Middle frontal gyrus (tissue), 1 donor: ENCODE data around the gene EHF.

Experiments
- DNase-seq: peaks from one replicate; pipeline ENCODE4 v3.0.0-alpha.2; 2015; ENCODE audit warnings: low spot score; ENCODE audit errors: extremely low spot score

Gene EHF

DNA sequence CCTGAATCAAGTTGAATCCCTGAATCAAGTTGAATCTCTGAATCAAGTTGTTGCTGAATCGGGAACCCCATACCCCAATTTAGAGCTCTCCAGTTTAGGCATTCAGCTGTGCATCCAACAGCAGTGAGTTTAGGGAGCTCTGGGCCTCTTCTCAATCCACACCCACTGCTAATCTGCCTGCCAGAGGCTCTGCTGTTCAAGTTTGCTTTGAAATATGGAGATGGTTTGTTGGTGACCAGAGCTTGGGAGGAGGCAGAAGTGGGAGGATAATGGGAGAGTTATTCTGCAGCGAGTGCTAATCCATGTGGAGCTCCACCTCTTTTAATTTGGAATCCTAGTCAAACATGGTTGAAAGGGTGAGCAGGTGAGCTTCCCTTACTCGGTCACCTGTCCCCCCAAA lies 22.4 kb downstream of the EHF start:
- DNase-seq = no peak

DNA sequence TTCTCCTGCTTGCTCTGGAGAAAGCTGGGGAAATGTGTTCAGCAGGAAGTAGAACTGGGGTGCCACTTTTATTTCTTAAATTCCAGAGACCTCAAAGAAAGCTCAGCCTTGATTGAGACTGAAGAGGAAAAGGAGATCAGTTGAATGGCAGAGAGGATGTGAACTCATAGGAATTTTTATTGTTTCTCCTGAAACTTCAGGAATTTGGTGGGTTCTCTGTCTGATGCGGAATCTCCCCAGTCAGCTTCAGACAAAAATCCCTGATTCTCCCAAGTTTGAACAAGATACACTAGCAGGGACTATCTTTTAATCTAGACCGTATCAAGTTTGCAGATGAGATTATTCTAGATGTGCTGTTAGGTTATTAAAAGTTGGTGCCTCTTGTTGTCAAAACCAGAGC lies 23.0 kb downstream of the EHF start:
- DNase-seq = no peak

DNA sequence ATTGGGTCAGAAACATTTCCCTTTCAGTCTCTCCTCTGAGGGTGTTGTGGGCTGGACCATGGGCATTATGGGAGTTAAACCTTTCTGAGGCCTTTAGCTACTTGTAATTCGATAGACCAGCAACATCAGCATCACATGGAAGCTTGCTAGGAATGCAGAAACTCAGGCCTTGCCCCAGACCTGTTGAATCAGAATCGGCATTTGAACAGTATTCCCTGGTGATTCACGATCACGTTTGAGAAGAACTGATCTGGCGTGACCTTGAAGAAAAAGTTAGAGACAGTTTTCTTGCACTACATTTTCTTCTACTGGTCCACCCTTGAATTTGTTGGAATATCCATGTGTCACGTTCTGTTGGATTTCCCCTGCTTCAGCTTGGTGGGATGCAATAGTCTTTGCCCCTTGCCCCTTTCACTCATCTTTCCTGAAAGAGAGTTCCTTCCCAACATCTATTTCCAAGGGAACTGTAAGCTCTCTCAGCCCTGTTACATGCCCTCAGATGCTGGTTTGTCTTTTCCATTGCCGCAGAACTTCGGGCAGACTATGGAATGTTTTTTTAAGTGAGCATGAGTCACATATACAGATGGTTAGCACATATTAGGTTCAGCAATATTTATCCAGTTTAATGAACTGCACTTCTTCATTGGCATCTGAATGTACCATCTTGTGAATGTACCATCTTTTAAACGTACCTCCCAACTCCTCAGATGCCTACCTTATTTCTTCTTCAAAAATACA lies 23.9 kb downstream of the EHF start:
- no peak for DNase-seq

DNA sequence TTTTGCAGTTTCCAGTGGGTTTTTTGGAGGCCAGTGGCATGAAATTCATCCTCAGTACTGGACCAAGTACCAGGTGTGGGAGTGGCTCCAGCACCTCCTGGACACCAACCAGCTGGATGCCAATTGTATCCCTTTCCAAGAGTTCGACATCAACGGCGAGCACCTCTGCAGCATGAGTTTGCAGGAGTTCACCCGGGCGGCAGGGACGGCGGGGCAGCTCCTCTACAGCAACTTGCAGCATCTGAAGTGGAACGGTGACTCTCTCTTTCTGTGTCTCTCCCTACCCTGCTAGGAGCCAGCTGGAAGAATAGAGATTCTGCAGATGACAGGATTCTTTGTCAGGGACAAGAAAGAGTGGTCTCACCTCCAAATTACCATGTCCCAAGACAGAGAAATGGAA lies 25.5 kb downstream of the EHF start:
- DNase-seq = no peak

DNA sequence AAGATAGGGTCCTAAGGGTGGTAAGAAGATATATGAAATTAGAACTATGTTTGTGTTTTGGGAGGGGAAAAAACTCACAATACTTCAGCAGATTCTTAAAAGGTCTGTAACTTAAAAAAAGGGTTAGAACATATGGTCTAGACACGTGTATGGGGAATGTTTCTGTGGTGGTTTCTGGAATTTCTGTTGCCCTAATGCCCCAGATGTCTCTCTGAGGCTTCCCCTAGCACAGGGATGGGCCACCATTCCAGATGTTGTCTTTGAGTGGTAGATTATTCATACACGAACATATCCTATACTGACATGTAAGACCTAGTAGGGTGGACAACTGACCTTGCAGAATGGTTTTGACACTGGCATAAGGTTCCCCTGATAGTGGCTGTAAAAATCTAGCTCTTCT lies 26.2 kb downstream of the EHF start:
- DNase-seq = no peak

DNA sequence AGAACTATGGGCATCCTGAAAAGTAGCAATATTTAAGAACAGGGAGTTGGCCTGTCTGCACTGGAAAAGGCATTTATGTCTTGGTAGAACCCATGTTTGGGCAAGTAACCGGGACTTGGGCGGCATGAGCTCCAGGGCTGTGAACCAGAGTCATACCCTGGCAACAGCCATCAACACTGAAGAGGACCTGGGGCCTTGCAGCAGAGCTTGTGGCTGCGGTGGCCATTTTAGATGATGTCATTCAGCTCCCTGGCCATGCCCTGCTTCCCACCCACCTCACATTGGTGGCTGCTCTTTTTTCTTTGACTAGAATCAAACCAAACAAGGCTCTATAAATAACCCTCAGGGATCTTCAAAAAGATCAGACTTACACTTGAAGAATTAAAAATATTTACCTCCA lies 26.6 kb downstream of the EHF start:
- DNase-seq = no peak

DNA sequence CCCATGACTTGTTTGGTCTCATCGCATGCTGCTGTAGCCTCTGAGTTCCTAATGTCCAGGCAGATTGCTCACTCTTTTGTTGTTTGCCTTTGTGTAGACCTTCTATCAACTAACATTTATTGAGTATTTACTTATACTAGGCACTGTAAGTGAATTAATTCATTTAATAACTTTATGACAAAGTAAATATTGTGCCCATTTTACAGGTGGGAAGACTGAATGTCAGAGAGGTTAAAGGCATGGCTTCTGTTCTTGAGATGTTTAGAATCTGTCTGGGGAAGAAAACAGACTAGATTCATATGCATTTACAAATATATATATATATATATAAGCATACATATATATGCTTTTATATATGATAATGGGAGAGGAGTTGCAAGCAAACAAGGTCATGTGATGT lies 27.1 kb downstream of the EHF start:
- DNase-seq = no peak

DNA sequence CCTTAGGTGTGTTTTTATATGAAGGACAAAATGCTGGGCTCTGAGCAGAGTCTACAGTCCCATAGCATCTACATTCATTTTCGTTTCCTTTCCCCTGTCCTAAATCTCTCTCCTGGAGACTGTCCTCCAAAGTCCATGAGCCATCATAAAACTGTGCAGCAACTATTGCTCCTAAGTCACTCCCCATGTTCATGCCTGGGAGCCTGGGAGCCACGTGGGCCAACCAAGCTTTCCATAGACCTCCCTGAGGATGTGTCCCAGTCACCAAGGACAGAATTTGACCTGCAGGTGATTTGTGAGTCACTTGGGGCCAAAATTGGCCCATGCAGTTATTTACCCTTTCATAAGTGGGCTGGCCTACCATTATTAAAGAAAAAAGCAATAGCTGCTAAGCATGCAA lies 28.7 kb downstream of the EHF start:
- no peak for DNase-seq

DNA sequence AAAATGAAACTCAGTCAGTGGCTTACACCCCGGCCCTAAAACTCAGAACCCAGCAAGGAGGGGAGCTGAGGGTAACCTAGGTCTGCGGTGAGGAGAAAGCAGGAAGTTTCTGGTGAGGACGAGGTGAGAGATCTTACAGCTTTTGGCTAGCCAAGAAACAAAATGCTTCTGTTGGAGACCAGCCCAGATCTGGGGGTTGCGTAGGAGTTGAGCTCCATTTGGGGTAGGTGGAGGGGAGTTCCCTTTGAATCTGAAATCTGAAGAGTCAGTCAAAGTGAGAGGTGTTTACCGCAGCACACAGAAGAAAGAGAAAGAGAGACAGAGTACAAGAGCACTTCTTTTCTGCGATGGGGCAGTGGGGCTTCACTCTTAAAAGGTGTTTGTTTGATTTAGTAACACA lies 29.6 kb downstream of the EHF start:
- no peak for DNase-seq

DNA sequence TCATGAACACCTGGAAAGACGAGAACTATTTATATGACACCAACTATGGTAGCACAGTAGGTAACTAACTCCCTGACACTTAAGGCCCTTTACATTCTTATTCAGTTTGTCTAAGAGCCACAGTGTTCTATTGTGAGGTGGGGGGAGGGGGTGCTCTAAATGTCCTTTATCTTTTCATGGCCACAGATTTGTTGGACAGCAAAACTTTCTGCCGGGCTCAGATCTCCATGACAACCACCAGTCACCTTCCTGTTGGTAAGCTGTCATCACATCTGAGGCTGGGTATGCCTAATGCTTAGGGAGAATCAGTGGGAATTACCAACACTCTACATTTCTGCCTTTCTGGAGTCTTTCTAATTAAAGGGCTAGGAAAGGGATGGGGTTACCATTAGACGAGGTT lies 30.7 kb downstream of the EHF start:
- no peak for DNase-seq

DNA sequence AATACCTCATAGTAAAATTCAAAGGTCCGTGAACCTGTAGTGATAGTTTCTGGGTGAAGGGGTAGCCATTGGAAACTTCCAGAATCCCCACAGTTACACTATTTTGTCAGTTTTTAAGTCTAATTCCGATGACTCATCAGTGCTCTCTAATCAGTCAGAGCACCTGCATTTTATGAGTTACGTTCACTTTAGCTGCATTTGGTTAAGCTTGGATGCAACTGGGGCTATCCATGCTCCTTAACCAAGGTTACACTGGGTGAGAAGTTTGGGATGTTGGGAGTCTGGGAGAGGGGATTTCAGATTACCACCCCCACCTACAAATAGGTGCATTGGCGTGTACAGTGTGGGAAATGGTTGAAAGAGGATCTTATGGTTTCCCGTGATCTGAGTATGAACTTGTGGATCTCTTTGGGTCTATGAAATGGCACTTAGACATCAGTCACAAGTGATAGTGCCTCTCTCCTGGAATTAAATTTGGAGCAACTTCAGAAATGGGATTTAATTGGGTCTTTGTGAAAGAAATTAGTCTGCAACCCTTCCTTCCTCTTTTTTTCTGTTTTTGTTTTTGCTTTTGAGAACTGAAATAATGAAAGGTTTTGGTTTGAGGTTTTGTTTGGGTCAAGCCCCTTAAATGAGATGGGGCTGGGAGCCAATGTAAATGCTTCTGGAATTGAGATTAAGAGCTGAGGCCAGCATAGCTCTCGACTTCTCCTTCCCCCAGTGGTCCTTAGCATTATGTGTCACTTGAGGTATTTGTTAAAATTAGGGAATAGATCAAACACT lies 31.5 kb downstream of the EHF start:
- DNase-seq = no peak

DNA sequence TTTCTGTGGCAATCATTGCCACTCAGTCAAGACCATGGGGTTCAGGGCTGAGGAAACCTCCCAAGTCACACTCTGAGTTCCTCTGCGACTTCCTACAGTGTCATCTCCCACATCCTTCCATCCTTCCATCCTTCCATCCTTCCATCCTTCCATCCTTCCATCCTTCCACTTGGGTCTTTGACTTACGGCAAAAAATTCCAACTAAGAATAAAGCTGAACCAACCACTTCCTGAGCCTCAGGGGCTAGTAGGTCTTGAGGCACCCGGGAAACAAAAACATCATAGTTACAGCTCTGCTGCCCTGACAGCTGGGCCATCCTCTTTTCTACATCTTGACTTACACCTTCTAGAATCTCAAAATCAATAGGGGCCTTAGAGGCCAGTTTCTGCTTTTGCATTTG lies 32.1 kb downstream of the EHF start:
- DNase-seq = no peak

DNA sequence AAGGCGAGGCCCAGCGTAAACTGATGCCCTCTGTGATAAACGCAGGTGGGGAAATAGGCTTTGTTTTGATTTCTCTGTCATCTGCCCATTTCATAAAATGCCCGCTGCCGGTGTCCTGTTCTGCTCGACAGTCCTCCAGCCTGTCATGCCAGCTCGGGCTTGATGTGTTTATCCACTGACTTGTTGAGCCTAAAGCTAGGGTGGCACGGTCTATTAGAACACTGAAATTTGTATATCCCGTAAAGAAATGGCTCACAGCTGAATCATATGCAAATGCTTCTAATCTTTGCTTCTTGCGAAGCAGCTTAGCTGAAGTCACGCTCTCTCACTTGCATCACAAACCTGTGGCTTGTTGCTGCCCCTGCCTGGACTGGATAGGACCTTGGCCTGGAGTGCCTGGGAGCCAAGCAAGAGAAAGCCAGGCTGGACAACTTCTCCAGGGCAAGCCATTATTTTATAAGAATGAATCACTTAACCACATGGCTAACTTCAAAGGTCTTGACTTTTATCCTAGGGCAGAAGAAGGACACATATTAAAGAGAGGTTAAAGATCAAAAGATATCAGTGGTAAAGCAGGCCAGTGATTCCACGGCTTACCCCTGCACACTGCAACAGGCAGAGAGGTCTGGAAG lies 33.1 kb downstream of the EHF start:
- DNase-seq = no peak

DNA sequence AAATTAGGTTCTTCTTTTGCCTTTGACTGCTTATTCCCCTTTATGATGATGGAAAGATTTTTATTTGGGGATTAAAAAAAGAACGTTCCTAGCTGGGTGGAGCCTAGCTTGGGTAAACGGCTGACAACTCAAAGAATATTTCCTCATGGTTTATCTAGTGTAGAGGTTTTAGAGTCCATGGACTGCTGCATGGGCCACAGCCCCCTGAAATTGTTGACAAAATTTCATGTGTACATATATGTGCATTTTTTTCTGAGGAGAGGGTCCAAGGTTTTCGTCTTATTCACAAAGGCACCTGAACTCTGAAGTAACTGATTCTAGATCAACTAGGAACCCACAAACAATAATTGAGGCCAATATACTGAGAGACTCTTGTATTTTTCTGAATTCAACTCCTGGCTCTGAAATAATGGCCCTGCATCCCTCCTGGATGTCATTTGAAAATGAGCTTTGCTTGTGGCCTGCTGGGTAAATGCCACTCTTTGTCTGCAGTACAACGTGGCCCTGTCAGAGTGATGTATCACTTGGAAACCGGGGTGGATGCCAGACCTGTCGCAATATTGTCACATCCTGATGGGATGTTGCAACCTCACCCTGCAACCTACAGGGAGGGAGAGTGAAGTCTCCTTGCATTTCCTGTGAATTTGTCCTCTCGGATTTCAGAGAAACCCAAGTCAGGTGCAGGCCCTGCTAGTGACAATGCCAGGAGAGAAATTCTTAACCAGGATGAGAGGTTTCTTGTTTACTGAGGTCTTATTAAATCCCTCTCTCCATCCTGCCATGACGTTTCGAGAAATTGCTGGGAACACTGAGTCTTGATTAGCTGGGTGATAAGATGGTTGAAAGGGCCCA lies 33.8 kb downstream of the EHF start:
- DNase-seq = no peak

DNA sequence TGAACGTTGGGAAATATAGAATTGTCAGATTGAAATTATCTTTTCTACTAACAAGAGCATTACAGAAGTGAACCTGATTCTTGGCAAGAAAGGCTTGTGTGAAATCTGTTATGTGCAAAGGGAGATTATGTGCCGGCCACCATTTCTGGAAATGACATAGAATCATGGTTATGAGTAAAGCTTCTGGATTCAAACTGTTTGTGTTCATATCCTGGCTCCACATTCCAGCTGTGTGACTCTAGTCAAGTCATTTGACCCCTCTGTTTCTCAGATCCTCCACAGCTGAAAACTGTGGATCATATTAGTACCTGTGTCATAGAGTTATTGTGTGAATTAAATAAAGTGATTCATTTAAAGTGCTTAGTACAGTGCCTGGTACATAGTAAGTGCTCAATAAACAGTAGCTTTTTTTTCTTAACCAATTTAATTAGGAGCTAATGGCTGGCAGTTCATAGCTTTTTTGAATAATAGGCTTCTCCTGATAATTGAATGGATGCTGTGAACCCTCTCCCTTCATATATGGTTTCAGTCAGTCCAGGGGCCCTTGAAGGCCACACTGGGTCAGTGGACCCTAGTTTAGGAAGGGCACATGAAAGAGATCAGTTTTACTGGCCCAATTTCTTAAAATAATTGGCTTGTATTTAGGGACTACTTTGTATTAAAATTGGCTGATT lies 34.6 kb downstream of the EHF start:
- DNase-seq = no peak

DNA sequence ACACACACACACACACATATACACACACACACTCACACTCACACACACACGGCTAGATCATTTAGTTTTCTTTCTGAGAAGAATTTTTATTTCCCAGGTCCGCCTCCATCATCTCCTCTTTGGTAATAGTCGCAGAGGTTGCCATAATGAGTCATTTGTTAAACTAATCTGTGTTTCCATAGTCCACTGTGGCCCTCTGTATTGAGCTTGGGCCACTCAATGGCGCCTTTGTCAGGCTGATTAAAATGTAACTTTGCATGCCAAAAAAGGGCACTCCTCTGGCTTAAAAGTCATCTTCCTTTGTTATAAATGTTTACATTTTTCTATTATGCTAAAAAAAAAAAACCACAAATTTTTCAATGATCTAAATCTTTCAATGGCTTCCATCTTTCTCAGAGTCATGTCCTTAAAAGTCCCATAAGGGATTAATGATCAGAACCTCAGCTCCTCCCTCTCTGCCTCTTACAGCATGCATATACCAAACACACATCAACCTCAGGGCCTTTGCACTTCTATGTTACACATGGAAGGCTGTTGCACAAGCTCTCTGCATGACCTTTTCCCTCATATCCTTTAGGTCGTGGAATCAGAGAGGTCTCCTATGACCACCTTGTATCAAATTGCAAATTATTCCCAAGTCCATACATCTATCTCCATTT lies 35.3 kb downstream of the EHF start:
- DNase-seq = no peak

DNA sequence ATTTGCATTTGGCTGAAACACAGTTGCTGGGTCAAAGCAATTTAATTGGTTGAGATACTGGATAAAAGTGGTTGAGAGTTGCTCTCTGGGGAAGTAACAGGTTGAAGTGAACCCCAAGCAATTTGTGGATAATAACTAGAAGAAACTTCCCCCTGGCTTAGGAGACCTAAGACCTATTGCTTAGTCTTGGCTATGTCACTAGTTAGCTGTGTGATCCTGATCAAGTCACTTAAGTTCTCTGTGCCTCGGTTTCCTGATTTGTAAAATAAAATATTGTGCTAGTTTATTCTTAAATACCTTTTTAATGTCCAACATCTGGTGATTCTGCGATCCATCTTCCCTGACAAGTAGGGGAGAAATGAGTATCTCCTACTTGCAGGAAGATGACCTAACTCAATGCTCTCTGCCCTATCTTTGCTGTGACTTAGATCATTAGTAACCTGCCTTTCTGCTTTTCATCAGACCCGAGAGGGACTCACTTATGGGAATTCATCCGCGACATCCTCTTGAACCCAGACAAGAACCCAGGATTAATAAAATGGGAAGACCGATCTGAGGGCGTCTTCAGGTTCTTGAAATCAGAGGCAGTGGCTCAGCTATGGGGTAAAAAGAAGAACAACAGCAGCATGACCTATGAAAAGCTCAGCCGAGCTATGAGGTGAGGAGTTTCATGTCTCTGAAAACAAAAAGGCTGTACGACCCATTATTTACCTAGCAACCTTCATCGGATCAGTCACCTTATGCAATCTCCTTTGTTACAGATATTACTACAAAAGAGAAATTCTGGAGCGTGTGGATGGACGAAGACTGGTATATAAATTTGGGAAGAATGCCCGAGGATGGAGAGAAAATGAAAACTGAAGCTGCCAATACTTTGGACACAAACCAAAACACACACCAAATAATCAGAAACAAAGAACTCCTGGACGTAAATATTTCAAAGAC lies 37.5 kb downstream of the EHF start:
- DNase-seq = no peak

DNA sequence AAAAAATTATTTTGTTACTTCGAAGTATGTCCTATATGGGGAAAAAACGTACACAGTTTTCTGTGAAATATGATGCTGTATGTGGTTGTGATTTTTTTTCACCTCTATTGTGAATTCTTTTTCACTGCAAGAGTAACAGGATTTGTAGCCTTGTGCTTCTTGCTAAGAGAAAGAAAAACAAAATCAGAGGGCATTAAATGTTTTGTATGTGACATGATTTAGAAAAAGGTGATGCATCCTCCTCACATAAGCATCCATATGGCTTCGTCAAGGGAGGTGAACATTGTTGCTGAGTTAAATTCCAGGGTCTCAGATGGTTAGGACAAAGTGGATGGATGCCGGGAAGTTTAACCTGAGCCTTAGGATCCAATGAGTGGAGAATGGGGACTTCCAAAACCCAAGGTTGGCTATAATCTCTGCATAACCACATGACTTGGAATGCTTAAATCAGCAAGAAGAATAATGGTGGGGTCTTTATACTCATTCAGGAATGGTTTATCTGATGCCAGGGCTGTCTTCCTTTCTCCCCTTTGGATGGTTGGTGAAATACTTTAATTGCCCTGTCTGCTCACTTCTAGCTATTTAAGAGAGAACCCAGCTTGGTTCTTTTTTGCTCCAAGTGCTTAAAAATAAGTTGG lies 38.3 kb downstream of the EHF start:
- no peak for DNase-seq
